ENCODE results near the gene GDPGP1.
"Not testable (repeated sequence)": the region's sequence is repeated elsewhere in the genome, so short reads cannot be mapped to it uniquely, and the experiment has no call there.

The GDPGP1 gene

DNA sequence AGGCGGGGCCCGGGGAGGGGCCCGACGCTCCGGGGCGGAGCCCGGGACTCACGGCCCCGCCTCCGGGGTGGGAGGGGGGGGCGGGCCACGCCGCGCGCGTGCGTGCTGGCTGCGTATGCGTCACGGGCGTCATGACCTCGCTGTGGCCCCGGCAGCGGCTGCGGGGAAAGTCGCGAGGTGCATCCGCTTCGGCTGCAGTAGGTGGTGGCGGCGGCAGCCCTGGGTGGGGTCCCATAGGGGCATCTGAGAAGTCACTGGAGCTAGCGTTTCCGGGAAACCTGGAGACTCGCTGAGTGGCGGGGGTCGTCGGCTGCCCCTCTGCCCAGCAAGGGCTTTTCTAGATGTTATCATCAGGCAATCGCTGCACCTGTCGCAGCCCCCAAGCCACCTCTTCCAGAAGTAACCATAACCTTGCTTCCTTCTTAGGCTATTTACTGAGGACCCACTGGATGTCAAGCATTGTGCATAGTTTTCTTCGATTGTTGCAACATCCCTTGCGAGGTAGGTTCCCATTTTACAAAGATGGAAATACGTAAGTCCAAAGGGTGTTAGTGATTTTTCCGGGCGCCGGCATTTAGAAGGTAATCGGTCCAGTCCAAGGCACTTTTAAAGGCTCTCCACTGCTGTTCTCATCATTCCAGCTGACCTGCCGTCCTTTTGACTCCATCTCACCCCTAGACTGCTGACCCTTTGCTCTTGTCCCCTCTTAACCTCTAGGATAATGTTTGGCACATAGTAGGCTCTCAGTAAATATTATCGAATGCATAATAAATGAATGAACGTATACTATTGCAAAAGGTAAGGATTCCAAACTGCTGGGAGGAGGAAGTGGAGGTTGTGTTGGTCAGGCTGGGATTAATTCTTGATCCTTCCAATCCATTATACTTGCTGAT lies at the start of gene GDPGP1:
TSS of gene GDPGP1 (plus strand) at position 114 of the 893 bp plus-strand sequence. CDS start 6,700 bp downstream, outside the sequence.
- peak; percentile 89 for DNase-seq (ENCODE audit: low read depth)

DNA sequence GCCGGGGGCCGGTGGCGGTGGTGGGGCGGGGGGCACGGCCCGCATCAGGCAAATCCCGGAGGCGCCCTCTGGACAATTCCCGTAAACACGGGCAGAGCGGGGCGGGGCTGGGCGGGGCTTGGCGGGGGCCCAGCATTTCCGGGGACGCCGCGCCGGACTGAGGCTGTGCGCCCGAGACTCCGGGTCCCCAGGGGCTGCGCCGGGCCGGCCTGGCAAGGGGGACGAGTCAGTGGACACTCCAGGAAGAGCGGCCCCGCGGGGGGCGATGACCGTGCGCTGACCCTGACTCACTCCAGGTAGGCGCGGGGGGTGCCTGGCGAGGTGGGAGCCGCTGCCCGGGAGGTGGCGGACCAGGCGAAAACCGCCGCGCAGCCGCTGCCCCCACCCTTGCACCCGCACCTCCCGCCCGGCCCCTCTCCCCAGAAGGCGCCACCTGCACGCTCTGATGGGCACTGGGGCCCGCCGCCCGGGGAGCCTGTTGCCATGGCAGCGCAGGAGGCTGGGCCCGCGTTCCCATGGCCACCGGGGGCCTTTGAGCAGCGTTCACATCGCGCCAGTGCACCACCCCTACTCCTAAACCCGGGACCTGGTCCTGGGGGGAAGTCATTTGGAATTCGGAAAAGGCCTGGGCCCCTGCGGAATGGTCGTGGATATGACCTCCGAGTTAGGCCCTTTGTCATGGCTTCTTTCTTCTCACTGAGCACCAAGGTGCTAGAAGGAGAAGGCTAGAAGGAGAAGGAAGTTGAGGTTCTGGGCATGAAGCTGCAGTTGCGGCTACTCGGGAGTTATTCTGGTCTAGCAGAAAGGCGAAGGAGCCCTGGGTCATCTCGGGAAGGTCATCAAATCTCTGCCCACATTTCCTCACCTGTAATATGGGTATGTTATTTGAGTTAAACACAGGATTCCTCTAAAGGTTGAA lies 49.0 kb upstream of the GDPGP1 start:
- DNase-seq (ENCODE audit: low read depth) = no peak

DNA sequence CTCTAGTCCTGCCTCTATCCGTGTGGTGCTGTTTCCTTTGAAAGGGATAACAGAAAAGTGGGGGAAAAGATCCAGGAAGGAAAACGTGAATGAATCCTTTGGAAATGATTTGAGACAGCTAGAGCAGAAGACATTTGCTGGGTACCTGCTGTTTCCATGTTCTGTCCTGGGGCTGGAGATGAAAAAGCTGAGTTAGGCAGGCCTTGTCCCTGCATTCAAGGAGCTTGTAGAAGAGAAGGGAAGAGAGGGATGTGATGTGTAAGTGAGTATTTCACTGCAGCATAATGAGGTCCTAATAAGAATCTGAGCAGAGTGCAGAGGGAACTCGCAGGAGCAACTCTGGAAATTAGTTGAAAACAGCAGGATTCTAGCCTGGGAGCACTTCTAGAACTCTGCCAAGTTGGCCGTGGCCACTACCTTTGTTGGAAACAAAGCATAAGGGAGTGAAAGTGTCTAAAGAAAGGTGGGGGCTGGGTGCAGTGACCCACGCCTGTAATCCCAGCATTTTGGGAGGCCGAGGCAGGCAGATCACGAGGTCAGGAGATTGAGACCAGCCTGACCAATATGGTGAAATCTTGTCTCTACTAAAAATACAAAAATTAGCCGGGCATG lies 46.6 kb upstream of the GDPGP1 start:
- DNase-seq (ENCODE audit: low read depth) = no peak

- DNase-seq (ENCODE audit: low read depth) = not testable (repeated sequence)
These were observed 45.9 kb upstream of the GDPGP1 start for GRCh38 chr15:90188065-90188464.

- no peak for DNase-seq (ENCODE audit: low read depth)
These were observed 44.9 kb upstream of the GDPGP1 start for GRCh38 chr15:90188914-90189748.

DNA sequence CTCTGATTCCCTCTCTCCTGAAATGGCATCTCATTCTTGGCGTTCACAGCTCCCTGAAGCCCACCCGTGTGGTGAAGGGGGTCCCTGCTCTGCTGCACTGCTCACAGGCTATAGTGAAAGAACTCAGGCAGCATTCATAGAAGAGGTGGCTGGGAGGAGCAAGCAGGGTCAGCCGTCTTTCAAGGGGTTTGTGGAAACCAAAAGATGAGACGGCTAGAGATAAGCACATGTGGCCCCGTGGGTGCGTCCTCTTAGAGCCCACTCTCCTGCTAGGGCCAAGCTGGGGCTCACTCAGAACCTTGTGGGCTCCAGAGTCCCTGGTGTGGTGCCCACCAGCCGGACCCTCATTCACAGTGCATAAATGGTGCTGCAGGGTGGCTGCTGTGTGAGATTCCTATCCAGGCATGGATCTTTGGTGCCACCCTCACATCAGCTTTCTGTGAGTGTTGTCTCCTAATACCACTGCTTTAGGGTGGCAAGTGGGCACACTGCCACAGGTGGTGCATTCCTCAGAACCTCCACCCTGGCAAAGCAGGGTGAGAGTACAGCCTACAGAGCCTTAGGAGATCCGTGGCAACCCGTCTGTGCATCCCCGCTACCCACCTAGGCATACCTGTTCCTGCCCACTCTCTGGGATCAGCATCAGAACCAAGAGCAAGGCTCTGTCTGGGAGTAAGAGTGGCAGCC lies 44.1 kb upstream of the GDPGP1 start:
- no peak for DNase-seq (ENCODE audit: low read depth)

- no peak for DNase-seq (ENCODE audit: low read depth)
These were observed 43.2 kb upstream of the GDPGP1 start for GRCh38 chr15:90190606-90191343.

DNA sequence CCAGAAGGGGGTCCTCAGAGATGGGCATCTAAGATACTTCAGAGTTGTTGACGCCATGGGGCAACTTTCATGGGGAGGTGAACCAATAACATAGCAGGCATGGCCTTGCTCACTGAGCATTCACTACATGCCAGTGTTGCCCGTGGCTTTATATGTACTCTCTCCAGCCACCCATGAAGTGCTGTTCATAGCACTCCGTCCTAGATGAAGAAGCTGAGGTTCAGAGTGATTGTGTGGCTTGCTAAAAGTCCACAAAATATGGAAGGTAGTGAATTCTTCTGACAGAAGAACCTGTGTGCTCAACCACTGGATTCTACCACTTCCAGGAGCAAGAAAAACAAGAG lies 42.7 kb upstream of the GDPGP1 start:
- no peak for DNase-seq (ENCODE audit: low read depth)

- no peak for DNase-seq (ENCODE audit: low read depth)
These were observed 42.1 kb upstream of the GDPGP1 start for GRCh38 chr15:90191794-90192509.

GRCh38 chr15:90192961-90193786 lies 40.8 kb upstream of the GDPGP1 start:
- DNase-seq (ENCODE audit: low read depth) = no peak

DNA sequence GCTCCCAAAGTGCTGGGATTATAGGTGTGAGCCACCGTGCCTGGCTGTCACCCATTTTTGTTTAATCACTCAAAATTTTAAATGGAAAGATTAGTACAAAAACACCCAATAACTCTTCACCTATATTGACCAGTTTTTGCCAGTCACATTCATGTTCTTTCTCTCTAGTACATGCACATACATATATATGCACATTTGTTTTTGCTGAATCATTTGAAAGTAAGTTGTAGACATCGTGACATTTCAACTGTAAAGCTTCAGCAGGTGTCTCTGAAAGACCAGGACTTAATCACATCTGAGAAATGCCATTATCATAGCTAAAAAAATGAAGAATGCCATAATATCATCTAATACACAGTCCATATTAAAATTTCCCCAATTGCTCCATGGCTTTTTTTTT lies 39.4 kb upstream of the GDPGP1 start:
- DNase-seq (ENCODE audit: low read depth) = no peak

- DNase-seq (ENCODE audit: low read depth) = no peak
These were observed 33.4 kb upstream of the GDPGP1 start for GRCh38 chr15:90200534-90201129.

- peak; percentile 42 for DNase-seq (ENCODE audit: low read depth)
These were observed 32.7 kb upstream of the GDPGP1 start, which contains the start of gene SEMA4B for GRCh38 chr15:90201130-90201943. Gene SEMA4B, plus strand, starts transcription at chr15:90201330. Its CDS starts 249 bp downstream, at chr15:90201579.

- no peak for DNase-seq (ENCODE audit: low read depth)
These were observed 32.0 kb upstream of the GDPGP1 start for GRCh38 chr15:90201944-90202375.

DNA sequence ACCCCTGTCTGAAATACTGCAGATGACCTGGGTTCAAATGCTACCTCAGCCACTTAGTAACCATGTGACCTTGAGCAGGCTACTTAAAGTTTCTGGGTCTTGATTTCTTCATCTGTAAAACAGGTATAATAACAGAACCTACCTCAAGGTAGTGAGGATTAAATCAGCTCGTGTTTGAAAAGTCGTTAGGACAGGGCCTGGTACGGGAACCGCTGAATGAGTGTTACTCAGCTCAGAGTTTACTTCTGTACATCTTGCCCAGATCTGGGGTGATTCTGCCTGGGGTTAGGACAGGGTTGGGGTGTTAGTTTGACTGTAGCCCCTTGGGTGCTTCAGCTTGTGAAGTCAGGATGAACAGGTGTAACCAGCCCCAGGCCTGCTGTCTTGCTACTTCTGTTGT lies 31.1 kb upstream of the GDPGP1 start:
- DNase-seq (ENCODE audit: low read depth) = no peak

DNA sequence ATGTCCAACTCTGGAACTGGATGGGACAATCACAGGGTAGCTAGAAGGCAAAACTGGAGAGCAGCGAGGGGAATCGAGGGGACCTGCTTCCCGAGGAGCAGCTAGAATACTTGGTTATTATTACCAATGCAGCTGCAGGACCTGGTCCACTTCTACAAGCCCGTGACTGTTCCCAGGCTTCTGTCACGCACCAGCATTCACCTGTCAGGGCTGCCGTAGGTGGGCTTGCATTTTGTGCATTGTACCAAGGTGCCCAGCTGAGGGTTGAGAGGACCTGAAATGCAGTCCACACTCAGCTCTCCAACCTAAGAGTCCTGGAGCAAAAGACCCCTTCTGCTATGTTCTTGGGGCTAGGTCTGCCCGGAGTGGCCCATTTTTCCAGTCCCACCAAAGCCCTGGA lies 30.5 kb upstream of the GDPGP1 start:
- DNase-seq (ENCODE audit: low read depth) = no peak

- DNase-seq (ENCODE audit: low read depth) = no peak
These were observed 30.1 kb upstream of the GDPGP1 start for GRCh38 chr15:90203922-90204321.
